SIG-M5 (cell line): ENCODE measurements around the gene RANBP17.
"Not testable (repeated sequence)": the region's sequence is repeated elsewhere in the genome, so short reads cannot be mapped to it uniquely, and the experiment has no call there.

Experiments
- DNase-seq: peaks from one replicate; lab custom pipeline; 2025; lab: John Stamatoyannopoulos, UW

RANBP17 gene

GRCh38 chr5:171155621-171156020, 293.8 kb downstream of the RANBP17 start:
- DNase-seq = no peak

- DNase-seq = no peak
Observed at GRCh38 chr5:171157276-171157675, 295.5 kb downstream of the RANBP17 start.

- no peak for DNase-seq
Observed at GRCh38 chr5:171157775-171158174, 296.0 kb downstream of the RANBP17 start.

GRCh38 chr5:171158581-171158980, 296.8 kb downstream of the RANBP17 start:
- DNase-seq = no peak

GRCh38 chr5:171162165-171162564, 300.3 kb downstream of the RANBP17 start:
- DNase-seq = no peak

GRCh38 chr5:171162596-171162995, 300.8 kb downstream of the RANBP17 start:
- no peak for DNase-seq

DNA sequence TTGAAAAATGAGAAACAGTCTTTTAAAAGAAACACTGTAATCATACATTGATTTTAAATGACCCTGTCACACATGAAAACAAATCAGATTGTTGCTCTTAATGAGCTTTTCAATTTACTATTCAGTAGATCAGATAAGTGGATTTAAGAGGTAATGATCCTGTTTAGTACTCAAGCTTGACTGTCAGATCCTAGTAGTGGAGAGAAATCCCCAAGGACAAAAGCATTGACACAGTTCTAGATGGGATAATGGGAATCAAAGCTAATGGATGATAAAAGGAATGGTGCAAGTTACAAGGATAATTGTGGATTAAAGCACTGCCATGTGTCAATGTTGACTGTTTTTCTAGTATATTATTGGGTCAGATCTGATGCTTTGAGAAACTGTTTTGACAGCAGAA, 304.9 kb downstream of the RANBP17 start:
- no peak for DNase-seq

- no peak for DNase-seq
Observed at GRCh38 chr5:171168171-171168570, 306.4 kb downstream of the RANBP17 start.

- not testable (repeated sequence) for DNase-seq
Observed at GRCh38 chr5:171174960-171175359, 313.1 kb downstream of the RANBP17 start.

GRCh38 chr5:171175746-171176145, 313.9 kb downstream of the RANBP17 start:
- no peak for DNase-seq

GRCh38 chr5:171178190-171178589, 316.4 kb downstream of the RANBP17 start:
- DNase-seq = not testable (repeated sequence)

- no peak for DNase-seq
Observed at GRCh38 chr5:171188016-171188415, 326.2 kb downstream of the RANBP17 start.

GRCh38 chr5:171189442-171189841, 327.6 kb downstream of the RANBP17 start:
- no peak for DNase-seq

DNA sequence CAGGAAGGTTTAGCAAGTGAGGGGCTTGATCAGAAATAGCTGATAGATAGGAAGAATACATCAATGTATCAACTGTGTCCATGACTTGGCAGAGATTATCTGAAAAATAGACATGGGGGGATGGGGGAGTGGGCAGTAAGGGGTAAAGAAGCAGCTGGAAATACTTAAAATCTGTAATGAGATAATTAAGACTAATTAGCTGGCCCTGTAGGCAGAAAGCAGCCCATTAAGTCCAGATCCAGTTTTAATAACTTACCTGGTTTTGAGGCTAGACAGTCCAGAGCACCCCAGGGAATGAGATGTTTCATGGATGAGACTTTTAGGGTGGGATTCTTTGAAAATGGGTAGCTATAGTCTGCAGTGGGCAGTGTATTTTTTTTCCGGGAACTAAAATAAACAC, 330.3 kb downstream of the RANBP17 start:
- no peak for DNase-seq

- no peak for DNase-seq
Observed at GRCh38 chr5:171201310-171201709, 339.5 kb downstream of the RANBP17 start.

DNA sequence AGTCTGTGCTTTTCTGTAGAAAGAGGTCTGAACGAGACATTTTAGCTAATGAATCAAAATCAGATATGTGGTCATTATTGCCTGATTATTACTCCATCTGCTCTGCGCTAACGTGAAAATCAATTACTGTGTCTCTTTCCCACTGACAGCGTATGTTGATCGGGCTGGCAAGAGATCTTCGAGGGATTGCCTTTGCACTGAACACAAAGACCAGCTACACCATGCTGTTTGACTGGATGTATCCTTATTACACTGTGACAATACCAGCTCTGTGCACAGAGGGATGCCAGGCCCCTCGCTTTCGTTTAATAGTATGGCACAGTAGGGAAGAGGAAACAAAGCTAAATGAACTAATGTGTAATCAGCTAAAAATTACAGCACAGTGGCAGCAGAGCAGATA, 343.6 kb downstream of the RANBP17 start:
- no peak for DNase-seq

- peak; percentile 4 for DNase-seq
Observed at GRCh38 chr5:171207256-171207847, 345.5 kb downstream of the RANBP17 start.

DNA sequence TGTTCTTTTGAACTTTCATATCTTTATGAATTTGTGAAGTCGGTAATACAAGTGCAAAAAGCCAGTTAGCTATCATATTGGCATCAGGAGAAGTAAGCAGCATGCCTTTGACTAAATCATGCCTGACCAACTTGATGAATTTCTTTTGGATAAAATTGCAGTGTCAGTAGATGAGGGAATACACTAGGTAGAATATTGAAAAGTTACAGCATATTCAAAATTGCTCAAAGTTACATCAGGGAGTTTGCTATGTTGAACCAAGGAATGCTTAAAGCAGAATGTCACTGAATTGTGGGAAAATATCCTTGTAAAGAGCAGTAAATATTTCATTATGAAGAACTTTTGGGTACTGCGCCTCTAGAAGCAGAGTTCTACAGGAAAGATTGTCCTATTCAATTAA, 360.1 kb downstream of the RANBP17 start:
- no peak for DNase-seq

DNA sequence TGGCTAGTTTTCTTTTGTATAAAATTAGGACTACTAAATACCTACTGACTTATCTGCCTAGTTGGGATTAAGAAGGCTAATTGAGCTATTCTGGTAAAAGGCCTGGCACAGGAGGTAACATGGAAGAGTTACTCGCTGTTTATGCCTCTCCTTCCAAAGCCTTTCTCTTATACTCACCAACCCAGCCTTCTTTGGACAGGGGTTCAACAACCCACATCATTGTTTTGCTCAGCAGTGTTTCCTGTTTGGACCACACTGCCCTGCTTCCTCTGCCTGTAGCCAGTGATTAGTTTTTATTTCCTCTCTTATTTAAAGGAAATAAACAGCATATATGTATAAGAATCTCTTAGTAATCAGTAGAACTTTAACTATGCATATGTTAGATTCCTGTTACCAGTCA, 362.1 kb downstream of the RANBP17 start:
- no peak for DNase-seq

DNA sequence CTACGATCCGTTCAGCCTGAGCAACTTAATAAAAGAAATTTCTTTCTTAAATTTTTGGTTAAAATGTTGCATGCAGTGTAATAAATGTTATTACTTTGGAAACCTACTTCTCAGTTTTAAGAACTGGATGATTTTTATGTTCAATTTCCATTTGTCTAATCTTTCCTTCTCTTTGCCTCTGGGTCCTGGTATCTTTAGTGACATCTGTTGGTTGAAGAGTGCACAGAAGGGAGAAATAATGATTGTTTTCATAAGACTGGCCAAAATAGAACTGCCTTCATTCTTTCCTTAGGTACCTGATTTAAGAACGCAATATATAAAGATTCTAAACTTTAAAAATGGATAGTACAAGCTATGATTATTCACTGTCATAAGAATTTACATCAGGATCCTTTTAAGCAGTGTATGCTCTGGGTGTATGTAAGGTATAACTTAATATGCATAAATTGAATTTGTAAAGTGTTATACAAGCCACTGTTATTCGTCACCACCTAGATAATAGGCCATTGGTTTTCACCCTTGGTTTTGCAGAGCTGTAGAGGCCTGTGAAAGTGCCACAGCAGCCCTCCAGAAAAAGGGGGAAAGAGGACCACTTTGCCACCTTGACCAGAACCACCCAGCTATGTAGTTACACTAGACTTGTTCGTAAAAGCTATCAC, 364.4 kb downstream of the RANBP17 start:
- DNase-seq = no peak

DNA sequence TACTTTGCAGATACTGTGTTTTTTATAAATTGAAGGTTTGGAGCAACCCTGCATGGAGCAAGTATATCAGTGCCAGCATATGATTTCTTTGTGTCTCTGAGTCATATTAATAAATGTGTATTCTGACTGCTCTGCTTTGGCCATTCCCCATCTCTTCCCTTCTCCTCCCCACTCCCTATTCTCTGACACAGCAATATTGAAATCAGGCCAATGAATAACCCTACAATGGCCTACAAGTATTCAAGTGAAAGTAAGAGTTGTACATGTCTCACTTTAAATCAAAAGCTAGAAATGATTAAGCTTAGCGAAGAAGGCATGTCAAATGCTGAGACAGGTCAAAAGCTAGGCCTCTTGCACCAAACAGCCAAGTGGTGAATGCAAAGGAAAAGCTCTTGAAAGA, 365.0 kb downstream of the RANBP17 start:
- no peak for DNase-seq

GRCh38 chr5:171236651-171237050, 374.8 kb downstream of the RANBP17 start:
- DNase-seq = no peak

DNA sequence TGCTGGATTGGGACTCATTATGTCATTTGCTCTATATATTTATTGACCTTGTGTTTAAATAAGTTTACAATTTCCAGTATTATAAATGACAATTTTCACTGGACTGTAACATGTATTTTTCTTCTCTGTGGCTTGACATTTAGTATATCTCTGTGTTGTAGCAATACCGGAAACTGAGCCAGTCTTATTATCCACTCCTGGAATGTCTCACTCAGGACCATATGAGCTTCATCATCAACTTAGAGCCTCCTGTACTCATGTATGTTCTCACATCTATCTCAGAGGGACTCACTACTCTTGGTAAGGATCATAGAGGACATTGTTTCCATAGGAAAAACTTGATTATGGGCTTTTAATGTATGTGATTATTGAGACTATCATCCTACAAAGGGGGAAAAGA, 380.7 kb downstream of the RANBP17 start:
- no peak for DNase-seq

- no peak for DNase-seq
Observed at GRCh38 chr5:171246231-171246630, 384.4 kb downstream of the RANBP17 start.
